COLO829 (cell line): ENCODE results near the gene CEP131.

ENCODE experiments used
- DNase-seq: peaks from one replicate; pipeline ENCODE4 v3.0.0; 2012; ENCODE audit warnings: low spot score

Gene CEP131

DNA sequence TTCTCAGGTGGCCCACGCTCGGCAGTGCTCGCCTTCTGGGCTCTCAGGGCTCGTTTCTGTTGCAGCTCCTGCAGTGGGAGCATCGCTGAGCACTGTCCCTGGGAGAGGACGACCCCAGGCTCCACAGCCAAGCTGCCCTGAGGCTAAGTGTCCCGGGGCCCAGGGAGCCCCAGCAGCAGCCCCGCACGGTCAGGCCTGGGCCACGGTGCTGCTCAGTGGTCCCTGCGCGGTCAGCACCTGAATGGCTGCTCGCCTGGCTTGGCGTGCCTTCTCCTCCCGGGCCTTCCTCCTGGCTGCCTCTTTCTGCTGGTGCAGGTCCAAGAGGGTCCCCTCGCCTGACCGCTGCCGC, 23.3 kb downstream of the CEP131 start:
- DNase-seq: no peak

DNA sequence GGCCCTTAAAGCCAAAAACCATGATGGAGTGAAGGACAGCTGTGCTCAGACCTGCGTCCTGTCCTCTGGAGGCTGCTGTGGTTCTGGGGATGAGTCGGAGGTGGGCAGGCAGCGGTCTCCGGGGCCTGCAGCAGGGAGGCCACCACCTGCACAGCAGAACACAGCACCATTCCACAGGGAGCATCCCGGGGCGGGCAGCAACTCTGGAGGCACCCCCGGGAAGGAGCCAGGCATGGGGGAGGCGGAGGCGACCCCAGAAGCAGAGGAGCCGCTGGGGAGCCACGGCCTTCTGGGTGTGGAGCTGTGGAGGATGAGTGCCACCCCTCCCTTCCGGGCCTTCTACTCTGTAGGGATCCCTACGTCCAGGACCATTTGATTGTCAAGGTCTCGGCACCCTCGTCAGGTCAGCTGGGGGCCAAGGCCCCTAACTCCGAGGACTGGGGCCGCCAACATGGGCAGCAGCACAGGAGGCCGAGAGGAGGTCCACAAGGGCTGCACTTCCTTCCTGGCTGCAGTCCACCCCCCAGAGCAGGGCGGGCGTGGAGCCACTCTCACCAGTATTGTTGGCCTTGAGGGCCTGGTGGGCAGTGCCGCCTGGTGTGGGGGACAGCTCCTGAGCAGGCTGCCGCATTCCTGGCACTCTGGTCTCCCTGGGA, 23.8 kb downstream of the CEP131 start:
- no peak for DNase-seq

DNA sequence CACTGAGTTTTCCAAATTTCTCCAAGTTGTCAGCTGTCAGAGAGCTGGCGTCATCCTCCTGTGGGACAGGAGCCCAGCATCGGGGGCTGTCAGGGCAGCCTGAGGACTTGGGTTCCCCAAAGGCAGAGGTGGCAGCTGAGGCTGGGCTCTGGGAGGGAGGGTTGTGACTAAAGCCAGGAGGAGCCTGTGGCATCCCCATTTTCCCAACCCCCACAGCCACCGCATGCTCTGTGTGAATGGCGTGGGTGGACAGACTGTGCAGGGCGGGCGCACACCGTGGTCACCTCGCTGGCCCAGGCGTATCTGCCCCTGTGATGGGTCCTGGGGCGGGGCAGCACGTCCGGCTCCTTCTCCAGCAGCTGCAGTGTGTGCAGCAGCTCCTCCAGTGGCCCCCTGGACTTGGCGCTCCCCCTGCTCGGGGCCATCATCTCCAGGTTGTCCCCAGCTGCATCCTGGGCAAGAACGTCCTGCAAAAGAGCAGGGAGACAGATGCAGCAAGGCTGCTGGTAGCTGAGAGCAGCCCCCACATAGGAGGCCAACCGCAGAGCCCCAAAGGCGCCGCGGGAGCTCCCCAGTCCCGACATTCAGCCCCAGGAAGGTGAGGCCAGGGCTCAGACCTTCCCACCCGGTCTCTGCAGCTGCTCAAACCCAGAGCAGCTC, 24.8 kb downstream of the CEP131 start:
- no peak for DNase-seq

DNA sequence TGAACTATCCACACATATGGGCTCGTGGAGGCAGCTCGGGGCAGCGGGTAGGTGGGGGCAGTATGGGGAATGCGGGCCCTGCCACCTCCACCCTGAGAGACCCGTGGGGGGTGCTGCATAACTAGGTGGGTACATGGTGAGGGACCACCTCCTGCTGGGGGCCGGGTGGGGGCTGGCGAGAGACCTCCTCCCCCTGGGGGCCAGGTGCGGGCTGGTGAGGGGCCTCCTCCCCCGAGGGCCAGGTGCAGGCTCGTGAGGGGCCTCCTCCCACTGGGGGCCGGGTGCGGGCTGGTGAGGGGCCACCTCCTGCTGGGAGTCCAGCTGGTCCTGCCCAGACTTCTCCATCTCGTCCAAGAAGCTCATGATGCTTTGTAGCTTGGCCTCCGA, 25.4 kb downstream of the CEP131 start:
- no peak for DNase-seq

DNA sequence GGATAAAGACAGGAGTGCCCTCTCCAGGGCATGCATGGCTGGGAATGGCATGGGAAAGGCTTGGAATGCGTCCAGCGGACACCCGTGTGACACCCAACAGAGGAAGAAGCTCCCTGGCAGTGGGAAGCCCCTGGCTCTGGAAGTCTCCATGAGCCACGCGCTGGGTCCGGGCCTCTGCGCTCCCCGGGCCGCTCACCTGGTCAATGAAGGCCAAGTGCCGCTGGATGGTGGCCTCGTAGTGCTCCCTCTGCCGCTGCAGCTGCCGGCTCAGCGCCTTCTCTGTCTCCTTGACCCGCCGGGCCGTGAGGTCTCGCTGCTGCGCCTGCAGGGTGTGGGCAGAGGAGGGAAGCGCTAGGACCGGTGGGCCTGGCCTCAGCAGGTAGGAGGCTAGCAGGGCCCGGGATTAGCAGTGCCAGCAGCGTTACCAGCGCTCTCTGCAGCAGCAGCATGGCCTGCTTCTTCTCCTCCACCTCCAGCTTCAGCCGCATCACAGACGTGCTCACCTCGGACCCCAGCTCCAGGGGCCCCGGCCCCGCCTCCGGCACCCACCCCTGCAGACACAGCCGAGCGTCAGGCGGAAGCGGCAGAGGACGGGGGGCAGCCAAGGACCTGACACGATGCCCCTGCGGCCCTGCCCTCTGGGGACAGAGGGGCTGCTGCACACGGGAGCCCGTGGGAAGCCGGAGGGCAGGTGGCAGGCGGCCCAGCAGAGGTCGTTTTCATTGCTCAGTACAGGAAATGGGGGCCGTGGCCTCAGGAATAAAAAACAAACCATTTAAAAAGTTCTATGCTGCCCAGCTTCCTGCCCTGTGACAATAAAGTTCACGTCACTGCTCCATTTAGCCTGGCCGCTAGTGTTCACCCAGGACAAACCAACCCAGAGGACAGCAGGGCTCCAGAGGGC, 26.0 kb downstream of the CEP131 start:
- DNase-seq: no peak

DNA sequence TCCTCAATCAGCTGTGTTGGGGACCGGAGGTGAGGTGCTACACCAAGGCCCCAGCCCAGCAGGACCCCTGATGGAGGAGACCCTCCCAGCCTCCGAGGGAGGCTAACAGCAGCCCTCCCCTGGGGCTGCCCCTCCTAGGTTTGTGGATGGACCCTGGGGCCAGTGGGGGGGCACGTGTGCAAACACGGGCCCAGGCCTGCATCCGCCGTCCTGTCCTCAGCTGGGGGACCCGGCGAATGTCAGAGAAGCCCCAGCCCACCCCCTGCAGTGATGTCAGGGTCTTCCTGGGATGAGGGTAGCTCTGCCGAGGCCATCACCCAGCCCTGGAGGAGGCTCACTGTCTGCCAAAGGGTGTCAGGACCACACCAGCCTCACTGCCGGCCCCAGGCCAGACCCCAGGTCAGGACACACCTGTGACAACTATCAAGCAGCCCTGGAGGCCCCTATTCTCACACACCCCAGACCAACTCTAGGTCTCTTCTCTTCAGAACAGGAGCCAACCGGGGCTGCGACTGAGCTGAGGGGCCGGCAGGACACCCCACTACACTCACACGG, 26.7 kb downstream of the CEP131 start:
- DNase-seq: no peak

DNA sequence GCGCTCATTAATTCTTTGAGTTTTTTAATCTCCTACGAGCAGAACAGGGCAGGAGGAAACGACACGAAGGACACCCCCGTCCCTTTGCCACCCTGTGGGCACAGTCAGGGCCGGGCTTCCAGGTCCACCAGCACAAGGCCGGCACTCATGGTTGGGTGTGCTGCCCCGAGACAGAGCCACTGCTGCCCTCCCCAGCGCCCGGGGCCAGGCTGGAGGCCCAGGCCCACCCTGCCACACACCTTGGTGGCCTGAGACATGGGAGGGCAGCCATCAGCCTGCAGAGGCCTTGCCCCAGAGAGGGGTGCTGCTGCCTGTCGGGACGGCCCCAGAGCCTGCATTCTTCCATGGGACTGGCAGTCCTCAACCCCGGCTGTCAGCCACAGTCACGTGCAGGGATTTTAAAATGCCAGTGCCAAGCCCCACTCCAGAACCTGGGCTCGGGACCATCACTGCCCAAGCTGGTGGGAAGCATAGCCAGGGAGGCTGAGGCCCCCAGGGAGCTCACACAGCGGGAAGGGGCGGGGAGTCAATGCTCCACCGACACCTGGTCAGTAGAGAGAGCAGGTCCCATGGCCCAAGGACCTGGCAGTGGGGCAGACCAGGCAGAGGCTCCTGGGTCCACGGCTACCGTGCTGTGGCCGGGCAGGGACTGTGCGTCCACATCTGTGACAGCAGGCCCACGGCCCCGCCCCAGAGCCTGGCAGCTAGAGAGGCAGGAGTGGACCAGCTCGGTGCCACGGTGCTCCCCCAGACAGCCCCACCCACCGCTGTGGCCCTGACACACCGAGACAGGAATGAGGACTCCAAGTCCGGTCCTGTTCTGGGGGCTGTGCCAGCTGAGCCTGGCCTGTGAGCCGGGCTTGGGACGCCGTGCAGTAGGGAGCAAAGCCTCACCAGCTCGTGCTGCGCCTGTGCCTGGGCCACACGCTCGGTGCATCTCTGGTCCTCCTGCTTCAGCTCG, 27.5 kb downstream of the CEP131 start:
- DNase-seq: no peak

DNA sequence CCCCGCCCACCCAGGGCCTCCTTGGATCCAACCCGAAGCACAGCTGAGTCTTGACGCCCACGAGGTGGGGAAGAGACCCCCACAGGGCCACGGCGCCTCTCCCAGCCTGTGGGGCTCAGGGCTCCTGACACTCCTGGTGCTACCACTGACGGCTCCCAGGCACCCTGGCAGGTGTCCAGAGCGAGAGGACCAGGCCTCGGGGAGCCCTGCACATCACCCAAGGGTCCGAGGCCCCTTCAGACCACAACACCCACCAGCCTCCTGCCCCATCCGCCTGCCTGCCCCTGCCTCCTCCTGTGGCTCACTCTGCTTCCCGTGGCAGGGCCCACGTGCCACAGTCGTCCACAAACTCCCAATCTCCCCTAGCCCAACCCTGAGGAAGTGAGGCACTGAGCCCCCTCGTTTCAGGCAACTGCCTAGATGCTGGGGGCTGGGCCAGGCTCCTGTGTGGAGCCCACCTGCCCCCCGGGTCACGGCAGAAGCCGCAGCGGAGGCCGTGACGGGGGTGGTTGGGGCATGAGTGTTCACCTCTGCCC, 28.5 kb downstream of the CEP131 start:
- DNase-seq: no peak

DNA sequence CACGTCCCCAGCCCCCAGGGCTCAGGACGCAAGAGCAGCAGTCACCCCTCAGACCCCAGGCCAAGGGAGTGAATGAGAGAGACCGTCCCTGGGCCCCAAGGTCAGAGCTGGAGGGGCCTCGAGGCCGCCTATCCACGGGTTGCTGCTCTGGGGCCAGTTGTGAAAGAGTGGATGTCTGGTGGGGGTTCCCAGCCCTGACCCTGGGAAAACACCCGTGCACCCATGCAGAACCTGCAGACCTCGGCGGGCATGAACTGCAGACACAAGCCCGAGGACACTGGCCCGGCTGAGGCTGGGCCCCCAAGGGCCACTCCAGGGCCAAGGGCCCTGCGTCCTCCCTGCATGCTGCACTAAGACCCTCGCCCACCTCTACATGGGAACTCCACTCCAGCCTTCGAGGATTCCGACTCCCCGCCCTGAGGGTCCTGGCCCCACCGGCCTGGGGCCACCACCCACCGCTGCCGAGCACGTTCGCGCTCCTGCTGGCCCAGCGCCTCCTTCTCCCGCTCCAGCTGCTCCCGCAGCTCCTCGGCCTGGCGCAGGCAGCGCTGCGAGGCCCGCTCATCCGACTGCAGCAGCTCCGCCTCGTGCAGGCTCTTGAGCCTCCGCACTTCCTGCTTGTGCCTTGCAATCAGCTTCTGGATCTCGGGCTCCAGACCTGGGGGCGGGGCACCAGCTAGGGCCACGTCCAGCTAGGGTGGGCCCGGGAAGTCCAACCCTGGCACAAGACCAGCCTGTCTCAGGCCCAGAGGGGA, 29.1 kb downstream of the CEP131 start:
- no peak for DNase-seq

DNA sequence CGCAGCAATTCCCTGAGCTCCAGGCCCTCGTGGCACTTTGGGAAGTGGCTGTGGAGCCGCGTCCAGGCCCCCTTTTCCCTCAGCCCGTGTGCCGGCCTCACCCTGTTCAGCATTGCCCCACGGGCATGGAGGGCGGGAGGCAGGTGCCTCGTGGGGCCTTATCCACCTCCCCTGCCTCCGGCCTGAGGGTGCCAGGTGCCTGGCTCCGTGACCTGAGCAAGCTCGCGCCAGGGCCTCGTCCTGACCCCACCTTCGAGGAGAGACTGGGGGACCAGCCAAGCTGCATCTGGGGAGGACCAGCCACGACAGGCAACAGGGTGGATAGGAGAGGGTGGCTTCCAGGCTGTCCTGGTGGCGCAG, 29.7 kb downstream of the CEP131 start:
- DNase-seq: no peak

DNA sequence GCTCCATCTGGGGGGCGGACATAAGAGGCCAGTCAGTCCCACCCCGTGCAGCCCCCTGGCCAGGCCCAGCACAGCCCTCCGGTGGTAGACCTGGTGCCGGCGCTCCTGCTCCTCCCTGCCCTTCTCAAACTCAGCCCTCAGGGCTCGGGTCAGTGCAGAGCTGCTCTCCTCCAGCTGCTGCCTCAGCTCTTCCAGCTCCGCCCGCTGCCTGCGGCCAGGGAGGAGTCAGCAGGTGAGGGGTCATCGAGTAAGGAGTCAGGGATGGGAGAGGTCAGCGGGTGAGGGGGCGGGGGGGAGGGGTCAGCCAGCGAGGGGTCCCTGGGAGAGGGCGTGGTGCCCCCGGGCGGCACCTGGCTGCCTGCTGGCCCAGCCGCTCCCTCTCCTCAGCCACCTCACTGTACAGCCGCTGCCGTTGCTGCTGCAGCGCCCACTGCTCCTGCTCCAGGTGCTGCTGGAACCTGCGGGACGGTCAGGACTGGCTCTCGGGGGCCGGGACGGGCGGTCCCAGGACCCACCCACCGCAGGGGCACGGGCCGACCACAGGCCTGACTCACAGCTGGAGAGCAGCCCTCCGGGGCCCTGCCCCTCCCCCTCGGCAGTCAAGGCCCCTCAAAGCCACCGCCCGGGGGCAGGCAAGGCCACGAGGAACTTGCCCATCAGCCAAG, 30.2 kb downstream of the CEP131 start:
- DNase-seq: no peak

DNA sequence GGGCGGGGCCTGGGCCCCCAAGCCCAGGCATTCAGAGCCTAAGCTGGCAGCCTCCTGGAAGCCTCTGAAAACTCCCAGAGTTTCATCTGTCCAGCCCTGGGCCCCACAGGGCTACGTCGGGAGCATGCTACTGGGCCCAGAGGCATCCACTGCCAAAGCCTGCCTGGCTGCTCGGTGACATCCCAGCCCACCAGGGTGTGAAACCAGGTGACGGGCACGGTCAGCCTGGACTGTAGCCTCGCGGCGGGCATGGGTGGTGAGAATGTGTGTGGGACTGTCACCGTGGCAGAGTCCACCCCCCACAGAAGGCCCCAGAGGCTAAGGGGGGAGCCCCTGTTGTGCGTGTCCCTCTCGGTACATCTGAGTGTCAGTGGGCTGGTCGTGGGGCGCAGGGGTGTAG, 31.1 kb downstream of the CEP131 start:
- DNase-seq: no peak

DNA sequence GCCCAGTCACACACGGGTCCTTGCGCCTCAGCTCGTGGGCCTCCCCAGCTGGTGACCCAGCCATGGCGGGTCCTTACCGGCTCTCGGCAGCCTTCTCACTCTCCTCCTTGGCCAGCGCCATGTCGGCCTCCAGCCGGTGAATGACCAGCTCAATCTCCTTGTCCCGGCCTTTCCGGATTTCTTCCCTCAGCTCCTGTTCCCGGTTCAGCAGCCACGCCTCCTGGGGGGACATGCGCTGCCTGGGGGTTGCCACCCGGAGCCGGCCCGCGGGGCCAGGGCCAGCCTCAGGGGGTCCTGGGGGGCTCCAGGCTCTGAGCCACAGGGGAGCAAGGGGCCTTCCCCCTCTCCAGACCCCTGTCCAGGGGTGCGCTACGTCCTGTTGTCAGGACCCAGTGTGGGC, 31.6 kb downstream of the CEP131 start:
- DNase-seq: no peak

DNA sequence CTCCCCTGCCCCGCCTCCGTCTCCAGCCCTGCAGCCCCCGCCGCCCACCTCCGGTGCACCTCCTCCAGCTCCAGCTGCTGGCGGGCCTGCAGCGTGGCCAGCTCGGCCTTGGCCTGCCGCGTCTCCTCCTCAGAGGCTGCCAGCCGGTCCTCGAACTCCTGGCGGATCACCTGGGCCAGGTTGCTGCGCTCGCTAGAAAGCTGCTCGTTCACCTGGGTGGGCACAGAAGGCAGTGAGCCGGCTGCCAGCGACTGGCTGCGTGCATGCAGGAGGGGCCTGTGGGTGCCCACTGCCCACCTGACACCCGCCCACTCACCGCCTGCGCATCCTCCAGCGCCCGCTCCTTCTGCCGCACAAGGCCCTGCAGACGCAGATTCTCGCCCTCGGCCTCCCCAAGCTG, 32.2 kb downstream of the CEP131 start:
- no peak for DNase-seq

DNA sequence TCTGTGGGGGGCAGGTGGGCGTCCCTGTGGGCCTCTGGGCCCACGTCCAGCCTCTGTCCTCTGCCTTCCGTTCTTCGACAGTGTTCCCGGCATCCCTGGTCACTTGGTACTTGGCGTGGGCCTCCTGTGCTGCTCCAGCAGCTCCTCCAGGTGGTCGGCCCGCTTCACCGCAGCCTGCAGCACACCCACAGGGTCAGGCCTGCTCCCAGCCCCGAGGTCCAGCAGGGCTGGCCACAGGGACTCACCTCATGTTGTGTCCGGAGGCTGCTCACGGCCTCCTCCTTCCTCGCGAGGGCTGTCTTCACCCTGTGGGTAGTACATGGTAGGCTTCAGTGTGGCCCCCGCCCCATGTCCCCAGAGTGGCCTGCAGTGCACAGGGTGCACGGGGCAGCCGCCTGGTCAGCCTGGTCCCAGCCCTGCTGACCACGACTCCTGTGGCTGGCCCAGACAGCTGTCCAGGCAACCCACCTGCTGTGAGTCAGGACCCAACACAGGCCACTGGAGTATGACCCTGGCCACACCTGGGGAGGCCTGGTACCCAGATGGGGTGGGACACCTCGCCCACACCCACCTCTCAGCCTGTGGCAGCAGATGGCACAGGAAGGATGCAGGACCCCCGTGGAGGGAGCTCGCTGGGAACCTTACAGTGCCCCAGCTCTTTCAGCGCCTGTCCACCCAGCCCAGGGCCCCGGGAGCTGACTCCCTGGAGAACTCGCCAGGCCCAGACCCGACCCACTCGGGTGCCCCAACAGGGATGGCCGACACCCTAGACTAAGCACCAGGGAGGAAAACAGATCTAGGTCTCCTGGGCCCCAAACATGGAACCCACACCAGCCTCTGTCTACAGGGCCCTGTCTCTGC, 32.9 kb downstream of the CEP131 start:
- DNase-seq: no peak

DNA sequence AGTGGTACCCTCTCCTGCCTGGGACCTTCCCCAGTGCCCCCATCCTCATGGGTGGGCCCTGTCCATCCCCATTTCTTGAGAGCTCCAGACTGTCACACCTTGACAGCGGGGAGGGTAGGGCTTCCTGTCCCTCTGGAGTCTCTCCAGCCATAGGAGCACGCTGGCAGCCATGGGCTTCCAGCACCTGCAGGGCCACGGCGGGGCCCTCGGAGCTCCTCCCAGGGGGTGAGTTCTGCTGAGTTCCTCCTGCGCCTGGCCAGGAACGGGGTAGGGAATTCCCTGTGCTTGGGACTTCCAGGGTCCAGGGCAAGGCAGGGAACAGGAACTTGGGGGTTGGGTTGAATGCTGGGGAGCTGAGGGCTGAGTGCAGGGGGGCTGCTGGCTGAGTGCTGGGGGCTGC, 33.7 kb downstream of the CEP131 start:
- no peak for DNase-seq

DNA sequence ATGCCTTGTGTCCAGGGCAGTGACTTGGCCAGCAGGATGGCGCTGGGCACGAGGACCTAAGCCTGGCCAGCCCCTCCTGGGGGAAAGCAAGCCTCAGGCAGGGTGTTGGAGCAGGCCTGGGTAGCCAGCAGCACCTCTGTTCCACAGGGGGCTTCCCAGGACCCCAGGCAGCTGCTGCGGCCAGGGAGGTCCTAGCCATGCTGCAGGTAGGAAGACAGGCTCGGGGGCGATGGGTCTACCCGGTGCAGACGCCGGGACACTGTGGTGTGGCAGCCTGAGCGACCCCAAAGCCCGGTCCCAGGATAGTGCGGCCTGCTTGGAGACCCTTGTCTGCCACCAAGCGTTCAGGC, 34.3 kb downstream of the CEP131 start:
- DNase-seq: no peak

DNA sequence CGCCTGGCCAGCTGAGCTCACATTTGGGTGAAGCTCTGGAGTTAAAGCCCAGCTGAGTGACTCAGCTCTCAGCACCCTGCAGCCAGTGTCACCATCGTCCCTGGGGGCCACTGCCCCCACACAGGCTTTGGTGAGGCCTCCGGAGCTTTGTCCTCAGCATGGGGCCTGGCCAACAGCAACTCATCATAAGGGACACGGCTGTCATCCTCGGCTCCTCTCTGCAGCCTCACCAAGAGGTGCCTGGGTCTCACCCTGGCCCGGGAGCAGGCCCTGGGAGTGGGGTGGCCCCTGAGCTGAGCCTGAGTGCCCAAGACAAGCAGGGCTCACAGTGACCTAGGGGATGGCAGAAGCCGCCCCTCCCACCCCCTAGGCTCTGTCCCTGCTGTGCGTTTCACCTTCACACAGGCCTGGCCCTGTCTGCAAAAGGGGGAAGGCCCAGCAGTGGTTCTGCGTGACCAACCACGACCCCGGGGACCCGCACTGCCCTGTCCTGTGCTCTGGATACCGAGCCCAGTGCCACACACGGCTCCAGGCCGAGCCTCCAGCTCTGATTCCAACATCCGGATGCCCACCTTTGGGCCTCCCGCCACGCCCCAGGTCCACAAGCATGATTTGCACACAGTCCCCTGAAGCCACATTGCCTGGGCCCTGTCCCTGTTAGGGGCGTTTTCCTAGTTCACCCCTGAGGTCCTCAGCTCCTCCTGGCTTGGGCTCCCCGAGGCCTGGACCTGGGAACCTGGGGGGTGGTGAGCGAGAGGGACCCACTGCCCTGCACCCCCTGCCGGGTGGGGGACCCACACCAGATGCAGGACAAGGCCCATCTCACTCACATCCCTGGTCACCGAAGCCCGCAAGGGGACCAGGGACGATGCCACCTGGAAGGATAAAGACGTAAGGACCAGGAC, 34.9 kb downstream of the CEP131 start:
- DNase-seq: no peak
